ENCODE results near the gene MYO1E. TPM values are rescaled to one million over a fixed set of nuclear protein-coding genes. Genes with fewer than 3 reads are reported as not detected.

Gene MYO1E
- total RNA-seq, 2 donors from 2014 or later: 66.3 to 92.0 TPM

DNA sequence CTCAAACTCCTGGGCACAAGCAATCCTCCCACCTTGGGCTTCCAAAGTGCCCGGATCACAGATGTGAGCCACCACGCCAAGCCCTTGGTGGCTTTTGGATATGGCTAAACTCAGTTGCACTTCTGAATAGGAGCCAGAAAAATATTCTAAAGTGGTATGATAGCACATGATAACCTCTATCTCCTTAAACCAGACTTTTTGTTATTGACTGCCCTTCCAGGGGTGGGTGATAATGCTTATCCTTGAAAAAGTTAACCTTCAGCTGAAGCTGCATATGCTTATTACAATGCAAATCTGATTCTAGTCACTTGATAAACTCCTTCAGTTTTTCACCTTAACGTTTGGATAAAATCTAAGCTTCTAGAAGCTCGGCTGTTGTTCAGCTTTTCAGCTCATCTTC is 261.4 kb downstream of the MYO1E start:
- intact Hi-C loops (cut with DNase I): loop anchor here (2.0 kb wide), 1 partner anchor 28 kb away; no protein-coding TSS in a partner anchor
- Histone ChIP-seq H3K4me1 (replicated peaks) (no peaks in the 10 kb centered on the region), H3K27ac (no peak overlapping the region), H3K9me3 (no peaks in the 10 kb centered on the region), H3K36me3 (no peaks in the 10 kb centered on the region), H3K4me3 (no peak overlapping the region), H3K27me3 (replicated peaks; ENCODE audit: insufficient read depth) (no peaks in the 10 kb centered on the region)
- 86% methylated on average over 4 of the region's 4 CpGs for WGBS
- DNase-seq (ENCODE audit: low spot score): no peak
- TF ChIP-seq POLR2A (IDR thresholded peaks at IDR 0.05) (no peak), POLR2AphosphoS5 (IDR thresholded peaks at IDR 0.05) (no peak)
- TF ChIP-seq, protein P1, sequence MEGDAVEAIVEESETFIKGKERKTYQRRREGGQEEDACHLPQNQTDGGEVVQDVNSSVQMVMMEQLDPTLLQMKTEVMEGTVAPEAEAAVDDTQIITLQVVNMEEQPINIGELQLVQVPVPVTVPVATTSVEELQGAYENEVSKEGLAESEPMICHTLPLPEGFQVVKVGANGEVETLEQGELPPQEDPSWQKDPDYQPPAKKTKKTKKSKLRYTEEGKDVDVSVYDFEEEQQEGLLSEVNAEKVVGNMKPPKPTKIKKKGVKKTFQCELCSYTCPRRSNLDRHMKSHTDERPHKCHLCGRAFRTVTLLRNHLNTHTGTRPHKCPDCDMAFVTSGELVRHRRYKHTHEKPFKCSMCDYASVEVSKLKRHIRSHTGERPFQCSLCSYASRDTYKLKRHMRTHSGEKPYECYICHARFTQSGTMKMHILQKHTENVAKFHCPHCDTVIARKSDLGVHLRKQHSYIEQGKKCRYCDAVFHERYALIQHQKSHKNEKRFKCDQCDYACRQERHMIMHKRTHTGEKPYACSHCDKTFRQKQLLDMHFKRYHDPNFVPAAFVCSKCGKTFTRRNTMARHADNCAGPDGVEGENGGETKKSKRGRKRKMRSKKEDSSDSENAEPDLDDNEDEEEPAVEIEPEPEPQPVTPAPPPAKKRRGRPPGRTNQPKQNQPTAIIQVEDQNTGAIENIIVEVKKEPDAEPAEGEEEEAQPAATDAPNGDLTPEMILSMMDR (IDR thresholded peaks at IDR 0.05): no peak

- intact Hi-C loops (cut with DNase I): no loop called here
- TF ChIP-seq, protein P1 (IDR thresholded peaks at IDR 0.05): peak in 2 of 4 experiments; percentile 11 to 39
- TF ChIP-seq POLR2AphosphoS5 (IDR thresholded peaks at IDR 0.05) (no peak), POLR2A (IDR thresholded peaks at IDR 0.05) (no peak)
- H3K4me1 ChIP-seq (replicated peaks): no peaks in the 10 kb centered on the region
- DNase-seq (ENCODE audit: low spot score): no peak
- WGBS: 42% methylated on average over 2 of the region's 2 CpGs
- peak overlapping the region in 1 of 2 donors; percentile 69 for H3K27ac ChIP-seq
- H3K9me3 ChIP-seq: no peaks in the 10 kb centered on the region
- H3K36me3 ChIP-seq: no peaks in the 10 kb centered on the region
- no peaks in the 10 kb centered on the region for H3K27me3 ChIP-seq (replicated peaks; ENCODE audit: insufficient read depth)
- H3K4me3 ChIP-seq: peak overlapping the region; percentile 50 to 72
Measured at GRCh38 chr15:59105854-59106253, 266.8 kb downstream of the MYO1E start.

DNA sequence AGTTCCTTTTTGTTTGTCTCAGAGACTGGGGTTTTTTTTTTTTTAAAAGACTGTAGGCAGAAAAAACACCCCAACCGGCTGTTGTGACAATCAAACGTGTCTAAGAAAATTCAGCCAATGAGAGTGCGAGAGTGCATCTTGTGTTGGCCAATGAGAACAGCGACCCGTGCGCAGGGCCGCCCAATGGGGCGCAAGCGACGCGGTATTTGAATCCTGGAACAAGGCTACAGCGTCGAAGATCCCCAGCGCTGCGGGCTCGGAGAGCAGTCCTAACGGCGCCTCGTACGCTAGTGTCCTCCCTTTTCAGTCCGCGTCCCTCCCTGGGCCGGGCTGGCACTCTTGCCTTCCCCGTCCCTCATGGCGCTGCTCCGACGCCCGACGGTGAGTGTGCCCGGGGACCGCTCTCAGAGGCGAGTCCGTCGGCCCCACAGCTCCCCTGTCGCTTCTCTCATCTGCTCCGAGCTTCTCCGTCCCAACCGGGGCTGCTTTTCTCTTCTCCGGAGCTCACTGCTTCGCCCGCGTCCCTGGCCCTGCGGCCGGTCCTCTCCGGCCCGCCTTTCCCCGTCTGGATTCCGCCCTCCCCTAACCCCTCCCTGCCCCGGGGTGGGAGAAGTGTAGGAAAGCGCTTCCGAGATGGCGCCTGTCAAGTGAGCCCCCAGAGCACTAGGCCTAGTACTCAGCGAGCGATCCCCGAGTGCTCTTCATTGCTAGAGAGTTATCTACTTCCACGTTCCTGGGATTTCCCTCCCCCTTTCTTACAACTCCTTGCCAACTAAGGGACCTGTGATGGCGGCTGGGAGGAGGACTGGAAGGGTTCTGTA is 267.5 kb downstream of the MYO1E start, which contains the start of gene CCNB2:
CCNB2 (plus strand) TSS at position 235 of the 821 bp plus-strand sequence; CDS start at position 358, 123 bp downstream.
- WGBS: 1% methylated on average over 43 of the region's 57 CpGs
- peak within 1 kb of the TSS; percentile 50 to 72 for H3K4me3 ChIP-seq
- no peaks in the 10 kb centered on the region for H3K9me3 ChIP-seq
- peak within 1 kb of the TSS; percentile 65 to 69 for H3K27ac ChIP-seq
- DNase-seq (ENCODE audit: low spot score): peak; percentile 89
- no peaks in the 10 kb centered on the region for H3K36me3 ChIP-seq
- intact Hi-C loops (cut with DNase I): no loop called here
- TF ChIP-seq POLR2A (IDR thresholded peaks at IDR 0.05): peak; percentile 24
- peak; percentile 87 for TF ChIP-seq POLR2AphosphoS5 (IDR thresholded peaks at IDR 0.05)
- TF ChIP-seq, protein P1 (IDR thresholded peaks at IDR 0.05): no peak
- no peaks in the 10 kb centered on the region for H3K4me1 ChIP-seq (replicated peaks)
- H3K27me3 ChIP-seq (replicated peaks; ENCODE audit: insufficient read depth): no peaks in the 10 kb centered on the region

DNA sequence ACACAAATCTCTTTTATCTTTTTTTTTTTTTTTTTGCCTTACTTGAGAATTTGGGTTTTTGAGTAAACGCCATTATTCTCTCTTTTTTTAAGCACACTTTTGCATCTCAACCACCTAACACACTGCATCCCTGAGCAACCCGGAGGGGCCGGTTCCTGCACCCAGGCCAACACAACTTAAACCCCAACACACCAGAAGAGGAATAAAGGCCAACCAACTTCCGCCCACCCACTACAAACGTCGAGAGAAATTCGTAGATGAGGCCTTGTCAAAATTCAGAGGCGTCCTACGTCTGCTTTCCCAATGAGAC is 268.1 kb downstream of the MYO1E start:
- no peak for DNase-seq (ENCODE audit: low spot score)
- Histone ChIP-seq H3K4me3 (peak overlapping the region; percentile 50 to 72), H3K9me3 (no peaks in the 10 kb centered on the region), H3K27me3 (replicated peaks; ENCODE audit: insufficient read depth) (no peaks in the 10 kb centered on the region), H3K36me3 (no peaks in the 10 kb centered on the region), H3K4me1 (replicated peaks) (no peaks in the 10 kb centered on the region), H3K27ac (peak overlapping the region; percentile 65 to 69)
- TF ChIP-seq, protein P1 (IDR thresholded peaks at IDR 0.05): no peak
- TF ChIP-seq POLR2A (IDR thresholded peaks at IDR 0.05) (no peak), POLR2AphosphoS5 (IDR thresholded peaks at IDR 0.05) (no peak)
- under 1% methylated on average over 9 of the region's 9 CpGs for WGBS
- intact Hi-C loops (cut with DNase I): no loop called here

Data from prostate gland (tissue), 2 donors.